ENCODE measurements around the gene YPEL5. TPM values are rescaled to one million over a fixed set of nuclear protein-coding genes. Genes with fewer than 3 reads are reported as not detected.
"Not testable (repeated sequence)": the region's sequence is repeated elsewhere in the genome, so short reads cannot be mapped to it uniquely, and the experiment has no call there.

YPEL5 gene
- total RNA-seq, 1 donor from 2014 or later: 57.4 TPM

DNA sequence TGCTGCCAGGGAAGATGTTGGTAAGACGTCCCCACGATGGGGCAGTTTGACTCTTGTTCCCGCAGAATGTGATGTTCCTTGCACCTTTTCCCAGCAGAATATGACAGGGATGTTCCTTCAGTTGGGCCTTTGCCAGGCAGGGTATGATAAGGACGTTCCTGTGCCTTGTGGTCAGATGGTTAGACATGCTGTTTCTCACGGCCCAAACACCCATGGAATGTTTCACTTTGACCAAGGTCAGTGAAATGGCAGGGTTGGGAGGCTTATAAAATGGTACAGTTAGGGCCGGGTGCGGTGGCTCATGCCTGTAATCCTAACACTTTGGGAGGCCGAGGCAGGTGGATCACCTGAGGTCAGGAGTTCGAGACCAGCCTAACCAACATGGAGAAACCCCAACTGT lies 40.3 kb upstream of the YPEL5 start:
- ChIA-PET POLR2A (no interaction called here), CTCF (no interaction called here)
- intact Hi-C loops (cut with micrococcal nuclease): no loop called here
- DNase-seq: no peak
- Mint-ChIP-seq H3K36me3 (ENCODE audit: low read depth) (no peaks in the 10 kb centered on the region), H3K27me3 (peaks cover 15% of the 10 kb centered on the region), H3K4me3 (no peak overlapping the region), H3K4me1 (no peaks in the 10 kb centered on the region), H3K27ac (no peak overlapping the region), H3K9me3 (no peaks in the 10 kb centered on the region)
- TF ChIP-seq, protein P1, sequence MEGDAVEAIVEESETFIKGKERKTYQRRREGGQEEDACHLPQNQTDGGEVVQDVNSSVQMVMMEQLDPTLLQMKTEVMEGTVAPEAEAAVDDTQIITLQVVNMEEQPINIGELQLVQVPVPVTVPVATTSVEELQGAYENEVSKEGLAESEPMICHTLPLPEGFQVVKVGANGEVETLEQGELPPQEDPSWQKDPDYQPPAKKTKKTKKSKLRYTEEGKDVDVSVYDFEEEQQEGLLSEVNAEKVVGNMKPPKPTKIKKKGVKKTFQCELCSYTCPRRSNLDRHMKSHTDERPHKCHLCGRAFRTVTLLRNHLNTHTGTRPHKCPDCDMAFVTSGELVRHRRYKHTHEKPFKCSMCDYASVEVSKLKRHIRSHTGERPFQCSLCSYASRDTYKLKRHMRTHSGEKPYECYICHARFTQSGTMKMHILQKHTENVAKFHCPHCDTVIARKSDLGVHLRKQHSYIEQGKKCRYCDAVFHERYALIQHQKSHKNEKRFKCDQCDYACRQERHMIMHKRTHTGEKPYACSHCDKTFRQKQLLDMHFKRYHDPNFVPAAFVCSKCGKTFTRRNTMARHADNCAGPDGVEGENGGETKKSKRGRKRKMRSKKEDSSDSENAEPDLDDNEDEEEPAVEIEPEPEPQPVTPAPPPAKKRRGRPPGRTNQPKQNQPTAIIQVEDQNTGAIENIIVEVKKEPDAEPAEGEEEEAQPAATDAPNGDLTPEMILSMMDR (IDR thresholded peaks at IDR 0.05): no peak
- ATAC-seq (ENCODE audit: low read depth): no peak

DNA sequence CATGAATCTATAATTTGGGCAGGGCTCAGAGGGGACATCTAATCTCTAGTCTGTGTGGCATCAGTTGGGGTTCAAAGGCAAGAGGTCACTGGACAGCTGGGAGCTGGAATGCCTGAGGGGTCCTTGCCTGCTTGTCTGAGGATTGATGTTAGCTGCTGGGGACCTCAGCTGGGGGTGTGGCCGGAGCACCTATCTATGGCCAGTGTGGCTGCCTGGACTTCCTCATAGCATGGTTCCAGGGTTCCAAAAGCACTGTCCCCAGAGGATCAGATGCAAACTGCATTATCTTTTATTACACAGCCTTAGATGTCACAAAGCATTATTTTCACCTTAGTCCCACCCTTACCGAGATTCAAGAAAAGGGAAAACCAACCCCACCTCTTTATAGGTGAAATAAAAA lies 38.6 kb upstream of the YPEL5 start:
- intact Hi-C loops (cut with micrococcal nuclease): no loop called here
- Mint-ChIP-seq H3K4me3 (no peak overlapping the region), H3K4me1 (no peaks in the 10 kb centered on the region), H3K27me3 (peaks cover 14% of the 10 kb centered on the region), H3K9me3 (no peaks in the 10 kb centered on the region), H3K36me3 (ENCODE audit: low read depth) (no peaks in the 10 kb centered on the region), H3K27ac (no peak overlapping the region)
- ChIA-PET POLR2A (no interaction called here), CTCF (no interaction called here)
- no peak for DNase-seq
- TF ChIP-seq, protein P1 (IDR thresholded peaks at IDR 0.05): no peak
- ATAC-seq (ENCODE audit: low read depth): no peak

DNA sequence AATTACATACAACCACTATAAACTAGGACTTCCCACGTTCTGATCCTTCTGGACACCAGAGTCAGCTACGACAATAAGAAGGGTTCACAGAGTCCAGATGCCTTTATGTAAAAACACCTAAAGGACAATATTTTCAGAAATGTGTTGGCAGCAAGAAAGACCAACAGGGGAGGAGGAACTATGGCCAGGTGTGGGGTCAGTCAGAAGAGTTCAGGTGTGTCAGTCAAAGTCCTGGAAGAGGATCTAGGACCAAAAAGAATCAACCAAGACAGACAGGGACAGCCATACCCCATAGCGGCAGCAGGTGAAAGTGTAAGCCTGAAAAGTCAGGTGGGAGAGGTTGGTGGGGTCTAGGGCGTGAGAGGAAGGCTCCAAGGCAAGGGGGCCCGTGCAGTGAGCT lies 38.0 kb upstream of the YPEL5 start:
- intact Hi-C loops (cut with micrococcal nuclease): no loop called here
- no peaks in the 10 kb centered on the region for H3K36me3 Mint-ChIP-seq (ENCODE audit: low read depth)
- H3K4me3 Mint-ChIP-seq: no peak overlapping the region
- TF ChIP-seq, protein P1 (IDR thresholded peaks at IDR 0.05): no peak
- H3K27me3 Mint-ChIP-seq: peaks cover 16% of the 10 kb centered on the region
- H3K4me1 Mint-ChIP-seq: no peaks in the 10 kb centered on the region
- DNase-seq: no peak
- no peak for ATAC-seq (ENCODE audit: low read depth)
- no peaks in the 10 kb centered on the region for H3K9me3 Mint-ChIP-seq
- ChIA-PET POLR2A (no interaction called here), CTCF (no interaction called here)
- no peak overlapping the region for H3K27ac Mint-ChIP-seq

DNA sequence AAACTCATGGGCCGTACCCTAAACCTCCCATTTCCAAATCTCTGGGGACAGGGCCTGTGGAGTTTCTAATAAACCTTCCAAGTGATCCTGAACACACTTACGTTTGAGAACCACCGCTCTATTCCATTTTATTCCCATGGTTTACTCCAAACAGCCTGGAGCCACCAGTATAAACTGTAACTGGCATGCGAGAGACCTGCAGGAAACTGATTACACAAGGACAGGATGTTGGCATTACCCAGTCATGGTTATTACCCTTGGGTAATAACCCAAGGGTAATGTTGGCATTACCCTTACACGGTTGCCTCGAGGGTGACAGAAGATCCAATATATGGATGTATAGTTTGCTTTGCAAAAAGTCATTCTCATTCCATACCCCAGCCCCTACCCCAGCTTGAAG lies 37.0 kb upstream of the YPEL5 start:
- Mint-ChIP-seq H3K36me3 (ENCODE audit: low read depth) (no peaks in the 10 kb centered on the region), H3K27me3 (peaks cover 10% of the 10 kb centered on the region), H3K4me1 (no peaks in the 10 kb centered on the region), H3K27ac (no peak overlapping the region), H3K4me3 (no peak overlapping the region), H3K9me3 (no peaks in the 10 kb centered on the region)
- POLR2A ChIA-PET: no interaction called here
- no peak for ATAC-seq (ENCODE audit: low read depth)
- no peak for DNase-seq
- TF ChIP-seq, protein P1 (IDR thresholded peaks at IDR 0.05): no peak
- CTCF ChIA-PET: no interaction called here
- intact Hi-C loops (cut with micrococcal nuclease): no loop called here

DNA sequence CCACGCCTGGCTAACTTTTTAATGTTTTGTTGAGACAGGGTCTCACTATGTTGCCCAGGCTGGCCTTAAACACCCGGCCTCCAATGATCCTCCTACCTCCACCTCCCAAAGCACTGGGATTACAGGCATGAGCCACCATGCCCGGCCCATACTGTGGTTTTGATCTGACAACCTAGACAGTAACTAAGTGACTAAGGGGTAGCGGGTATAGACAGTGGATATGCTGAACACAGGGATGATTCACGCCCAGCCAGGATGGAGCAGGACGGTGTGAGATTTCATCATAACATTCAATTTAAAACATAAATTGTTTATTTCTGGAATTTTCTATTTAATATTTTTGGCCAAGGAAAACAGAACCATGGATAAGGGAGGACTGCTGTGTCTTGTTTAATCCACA lies 36.0 kb upstream of the YPEL5 start:
- ATAC-seq (ENCODE audit: low read depth) (no peak), DNase-seq (no peak)
- H3K9me3 Mint-ChIP-seq: no peaks in the 10 kb centered on the region
- intact Hi-C loops (cut with micrococcal nuclease): no loop called here
- H3K27ac Mint-ChIP-seq: no peak overlapping the region
- H3K36me3 Mint-ChIP-seq (ENCODE audit: low read depth): no peaks in the 10 kb centered on the region
- POLR2A ChIA-PET: no interaction called here
- CTCF ChIA-PET: no interaction called here
- H3K4me3 Mint-ChIP-seq: no peak overlapping the region
- TF ChIP-seq, protein P1 (IDR thresholded peaks at IDR 0.05): no peak
- H3K27me3 Mint-ChIP-seq: peaks cover 14% of the 10 kb centered on the region
- H3K4me1 Mint-ChIP-seq: peaks cover 2% of the 10 kb centered on the region

DNA sequence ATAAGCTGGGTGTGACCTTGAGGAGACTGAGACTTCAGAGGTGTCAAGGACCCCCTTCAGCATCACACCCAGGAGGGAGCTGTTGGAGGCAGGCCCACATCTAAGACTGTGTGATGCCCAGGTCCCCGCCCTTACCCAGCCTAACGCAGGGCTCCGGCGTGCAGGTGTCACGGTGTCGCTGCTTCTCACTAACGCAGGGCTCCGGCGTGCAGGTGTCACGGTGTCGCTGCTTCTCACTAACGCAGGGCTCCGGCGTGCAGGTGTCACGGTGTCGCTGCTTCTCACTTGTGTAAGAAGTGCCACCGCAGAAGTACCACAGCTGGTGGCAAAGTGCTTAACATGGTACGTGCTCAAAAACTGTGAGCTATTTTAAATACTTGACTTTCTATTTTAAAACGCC lies 35.6 kb upstream of the YPEL5 start:
- H3K36me3 Mint-ChIP-seq (ENCODE audit: low read depth); intact Hi-C loops (cut with micrococcal nuclease); DNase-seq; CTCF ChIA-PET; H3K4me3 Mint-ChIP-seq; H3K27ac Mint-ChIP-seq; H3K4me1 Mint-ChIP-seq; ATAC-seq (ENCODE audit: low read depth); POLR2A ChIA-PET; H3K9me3 Mint-ChIP-seq: not testable (repeated sequence)
- H3K27me3 Mint-ChIP-seq: peaks cover 14% of the 10 kb centered on the region
